UCSD-AML1 (cell line): ENCODE measurements around the gene MESP1.

Experiments
- DNase-seq: peaks from one replicate; lab custom pipeline; 2025; ENCODE audit not compliant: unreplicated experiment; lab: John Stamatoyannopoulos, UW

MESP1 gene

GRCh38 chr15:89732451-89733172 lies 18.4 kb downstream of the MESP1 start:
- no peak for DNase-seq

GRCh38 chr15:89731275-89731674 lies 19.8 kb downstream of the MESP1 start:
- DNase-seq, result no peak

- no peak for DNase-seq
Measured at GRCh38 chr15:89728254-89728653, 22.8 kb downstream of the MESP1 start.

GRCh38 chr15:89725064-89725463 lies 26.0 kb downstream of the MESP1 start:
- DNase-seq, result no peak

GRCh38 chr15:89724621-89725020 lies 26.4 kb downstream of the MESP1 start:
- DNase-seq, result no peak

GRCh38 chr15:89723031-89723430 lies 28.0 kb downstream of the MESP1 start:
- no peak for DNase-seq

- no peak for DNase-seq
Measured at GRCh38 chr15:89714775-89715174, 36.3 kb downstream of the MESP1 start.

- DNase-seq, result no peak
Measured at GRCh38 chr15:89707577-89707976, 43.5 kb downstream of the MESP1 start.

GRCh38 chr15:89704411-89704810 lies 46.6 kb downstream of the MESP1 start:
- DNase-seq, result no peak
